Transverse colon (tissue), 4 donors: Measurements from ENCODE around the gene SLC25A25. TPM values are rescaled to one million over a fixed set of nuclear protein-coding genes. Genes with fewer than 3 reads are reported as not detected.

Source experiments
- DNase-seq: peaks from one replicate; pipeline ENCODE4 v3.0.0-alpha.2; 2019
- H3K27ac ChIP-seq, 4 donors: fragments of 200-600 bp; sonication (generic); 2 replicates each; pipeline ENCODE4 v1.5.1; 2016 to 2018; ENCODE audit warnings: inconsistent platforms in 4 of 4
- H3K27me3 ChIP-seq: fragments of 200-600 bp; sonication (generic); 2 replicates; pipeline ENCODE4 v1.5.1; 2017; ENCODE audit warnings: inconsistent platforms
- H3K36me3 ChIP-seq, 4 donors: fragments of 200-600 bp; sonication (generic); 2 replicates each; pipeline ENCODE4 v1.5.1; 2017 to 2019; ENCODE audit warnings: inconsistent platforms in 4 of 4
- H3K4me1 ChIP-seq, 4 donors: fragments of 200-600 bp; sonication (generic); 2 replicates each; pipeline ENCODE4 v1.5.1; 2017 to 2020; ENCODE audit warnings: inconsistent platforms in 4 of 4
- H3K4me3 ChIP-seq, 4 donors: fragments of 200-600 bp; sonication (generic); 1 replicate in 1 of 4; 2 replicates in 3 of 4; pipeline versions ENCODE4 v1.5.1 to v1.6.1; 2017 to 2019; ENCODE audit warnings: inconsistent platforms in 4 of 4
- H3K9me3 ChIP-seq, 2 donors: fragments of 200-600 bp; sonication (generic); 2 replicates each; pipeline ENCODE4 v1.5.1; 2017 to 2019; ENCODE audit warnings: inconsistent platforms in 2 of 2
- CTCF ChIP-seq, 5 experiments: fragments of 200-600 bp in 3 of 5; fragments of 450-650 bp in 2 of 5; sonication (generic) in 3 of 5; IDR thresholded peaks; 1 replicate in 2 of 5; 2 replicates in 3 of 5; pipeline ENCODE4 v1.5.1; 2016 to 2017; ENCODE audit warnings: antibody characterized with exemption in 5 of 5, inconsistent platforms in 3 of 5, mild to moderate bottlenecking in 2 of 5, moderate library complexity in 1 of 5
- EP300 ChIP-seq: sonication (generic); formaldehyde crosslinking; IDR thresholded peaks from one replicate; pipeline ENCODE4 v1.6.1; 2017; ENCODE audit warnings: antibody characterized with exemption, low read depth
- POLR2A ChIP-seq: fragments of 450-650 bp; IDR thresholded peaks from one replicate; pipeline ENCODE4 v1.6.1; 2016; ENCODE audit warnings: antibody characterized with exemption, mild to moderate bottlenecking, moderate library complexity
- POLR2AphosphoS5 ChIP-seq, 3 donors: sonication (generic); formaldehyde crosslinking; IDR thresholded peaks; one replicate each; pipeline ENCODE4 v1.6.1; 2016; ENCODE audit warnings: antibody characterized with exemption in 3 of 3
- WGBS, 2 donors: methylation state at CpG; one replicate each; pipeline ENCODE4 v1.1.5; 2018; ENCODE audit warnings: low coverage in 1 of 2; 5-methylcytosine and 5-hydroxymethylcytosine counted together
- in situ Hi-C, 4 donors: fragments of 200-750 bp; cut with MboI; loops; one replicate each; pipeline versions ENCODE4 v1.15.0 to v1.15.1; 2017; ENCODE audit warnings: low sequenced_read_pairs in 3 of 4, low pct_ligation_motif_present in 1 of 4, low pct_unique_long_range_greater_than_20kb in 1 of 4
- intact Hi-C: fragments of 100-400 bp; cut with DNase I; formaldehyde crosslinking; loops from one replicate; pipeline ENCODE4 v1.15.1; 2023; ENCODE audit warnings: low total_unique reads
- total RNA-seq, 4 donors: library from RNA; depleted of rRNA; stranded (reverse); fragments of >200 nt; gene quantifications; one replicate each; pipeline ENCODE4 v1.1.0, GENCODE V29; 2016

SLC25A25 gene
- total RNA-seq, 4 donors from 2014 or later: 25.5 to 35.5 (median 32.5) TPM

GRCh38 chr9:128121924-128122808, 54.1 kb downstream of the SLC25A25 start:
- H3K27me3 ChIP-seq: no peaks in the 10 kb centered on the region
- peaks cover 11 to 32% (median 29%) of the 10 kb centered on the region in 4 donors for H3K4me1 ChIP-seq
- H3K4me3 ChIP-seq: no peak overlapping the region
- no peak overlapping the region for H3K27ac ChIP-seq
- no peaks in the 10 kb centered on the region for H3K9me3 ChIP-seq
- TF ChIP-seq POLR2A (no peak), POLR2AphosphoS5 (IDR thresholded peaks at IDR 0.05) (no peak), EP300 (no peak), CTCF (IDR thresholded peaks at IDR 0.05) (no peak)
- intact Hi-C loops (no loop called here), in situ Hi-C loops (loop anchor here in 1 of 4 donors (25.0 kb wide), 1 partner anchor 160 kb away; no protein-coding TSS in a partner anchor)
- DNase-seq: no peak
- 93% methylated on average over 22 of the region's 27 CpGs; no CpG with 5 or more reads in 1 of the 2 donors for WGBS, 2 donors
- H3K36me3 ChIP-seq: peaks cover 0 to 21% (median 10%) of the 10 kb centered on the region in 4 donors

GRCh38 chr9:128122809-128123175, 54.8 kb downstream of the SLC25A25 start:
- Histone ChIP-seq H3K4me3 (no peak overlapping the region), H3K27me3 (no peaks in the 10 kb centered on the region), H3K36me3 (peaks cover 0 to 21% (median 10%) of the 10 kb centered on the region in 4 donors), H3K27ac (no peak overlapping the region), H3K9me3 (no peaks in the 10 kb centered on the region), H3K4me1 (peaks cover 10 to 27% (median 24%) of the 10 kb centered on the region in 4 donors)
- TF ChIP-seq POLR2AphosphoS5 (IDR thresholded peaks at IDR 0.05): no peak
- TF ChIP-seq POLR2A: no peak
- no peak for TF ChIP-seq CTCF (IDR thresholded peaks at IDR 0.05)
- TF ChIP-seq EP300: no peak
- no peak for DNase-seq
- intact Hi-C loops (no loop called here), in situ Hi-C loops (loop anchor here in 1 of 4 donors (25.0 kb wide), 1 partner anchor 160 kb away; no protein-coding TSS in a partner anchor)
- WGBS, 2 donors: 95% methylated on average over 22 of the region's 24 CpGs; no CpG with 5 or more reads in 1 of the 2 donors

GRCh38 chr9:128123451-128124080, 55.5 kb downstream of the SLC25A25 start:
- DNase-seq: no peak
- Histone ChIP-seq H3K9me3 (no peaks in the 10 kb centered on the region), H3K27ac (no peak overlapping the region), H3K36me3 (peaks cover 0 to 21% (median 10%) of the 10 kb centered on the region in 4 donors), H3K27me3 (no peaks in the 10 kb centered on the region), H3K4me3 (no peak overlapping the region), H3K4me1 (peaks cover 8 to 24% (median 20%) of the 10 kb centered on the region in 4 donors)
- in situ Hi-C loops: loop anchor here in 1 of 4 donors (25.0 kb wide), 1 partner anchor 161 kb away; no protein-coding TSS in a partner anchor
- intact Hi-C loops: no loop called here
- 90 to 94% methylated on average over 7 to 21 of the region's 21 CpGs for WGBS, 2 donors
- TF ChIP-seq POLR2A: no peak

GRCh38 chr9:128124451-128124850, 56.4 kb downstream of the SLC25A25 start:
- Histone ChIP-seq H3K4me1 (peaks cover 14 to 32% (median 28%) of the 10 kb centered on the region in 4 donors), H3K9me3 (no peaks in the 10 kb centered on the region), H3K4me3 (no peak overlapping the region), H3K27ac (no peak overlapping the region), H3K27me3 (no peaks in the 10 kb centered on the region), H3K36me3 (peaks cover 0 to 21% (median 10%) of the 10 kb centered on the region in 4 donors)
- no peak for DNase-seq
- TF ChIP-seq EP300 (no peak), CTCF (IDR thresholded peaks at IDR 0.05) (no peak), POLR2AphosphoS5 (IDR thresholded peaks at IDR 0.05) (no peak), POLR2A (no peak)
- in situ Hi-C loops (loop anchor here in 1 of 4 donors (25.0 kb wide), 1 partner anchor 162 kb away; no protein-coding TSS in a partner anchor), intact Hi-C loops (no loop called here)
- 79 to 100% methylated on average over 1 to 8 of the region's 8 CpGs for WGBS, 2 donors
